ENCODE data around the gene KCNJ5. TPM values are rescaled to one million over a fixed set of nuclear protein-coding genes. Genes with fewer than 3 reads are reported as not detected.

The KCNJ5 gene
- polyA plus RNA-seq, 2 of the 4 experiments (the other 2 are of a cell fraction), result 0.04 TPM; not detected in 1

GRCh38 chr11:128892866-128893565 lies 1.9 kb downstream of the KCNJ5 start:
- H3K4me1 ChIP-seq, result no peaks in the 10 kb centered on the region
- TF ChIP-seq MAFK (IDR thresholded peaks at IDR 0.05; ENCODE audit: partially characterized antibody), result no peak
- TF ChIP-seq EHF (CRISPR knock-in tag; IDR thresholded peaks at IDR 0.05), result no peak
- TF ChIP-seq CTCF (IDR thresholded peaks at IDR 0.05), result no peak
- no peak for TF ChIP-seq ZC3H11A (IDR thresholded peaks at IDR 0.05)
- no peak for TF ChIP-seq EP300 (IDR thresholded peaks at IDR 0.05)
- TF ChIP-seq NFE2L2 (conservative IDR thresholded peaks at IDR 0.05; ENCODE audit: low read length), result no peak
- no peak for TF ChIP-seq CHD2 (IDR thresholded peaks at IDR 0.05; ENCODE audit: low read length, partially characterized antibody)
- no peak for TF ChIP-seq CBX8 (IDR thresholded peaks at IDR 0.05)
- TF ChIP-seq POLR2A (IDR thresholded peaks at IDR 0.05; ENCODE audit: low read length), result no peak
- TF ChIP-seq HOXB13 (CRISPR knock-in tag; IDR thresholded peaks at IDR 0.05; ENCODE audit: low read depth), result no peak
- TF ChIP-seq RARB (CRISPR knock-in tag; IDR thresholded peaks at IDR 0.05), result no peak
- no peak for TF ChIP-seq RAD21 (conservative IDR thresholded peaks at IDR 0.05 in 1 of 2, IDR thresholded peaks at IDR 0.05 in 1 of 2)
- TF ChIP-seq RFX5 (IDR thresholded peaks at IDR 0.05), result no peak
- TF ChIP-seq BHLHE40 (IDR thresholded peaks at IDR 0.05; ENCODE audit: low read depth, low read length), result no peak
- TF ChIP-seq CBX2 (IDR thresholded peaks at IDR 0.05; ENCODE audit: borderline replicate concordance, low read depth), result no peak
- TF ChIP-seq ZNF302 (CRISPR knock-in tag; IDR thresholded peaks at IDR 0.05), result no peak
- TF ChIP-seq PHF8 (IDR thresholded peaks at IDR 0.05; ENCODE audit: borderline replicate concordance, low read depth), result no peak
- no peak overlapping the region for H3K4me2 ChIP-seq
- WGBS (ENCODE audit: missing lambda C conversion rate), result 78% methylated on average over 3 of the region's 4 CpGs
- ChIA-PET CTCF (interaction anchor here (0.7 to 6.3 kb wide), 4 partner anchors 8 to 65 kb away, joined by 3 to 46 read pairs (median 12); no protein-coding TSS in a partner anchor), POLR2A (no interaction called here)
- no peaks in the 10 kb centered on the region for H3K9me3 ChIP-seq
- DNase-seq (ENCODE audit: low read depth in 1 of 2, low spot score in 1 of 2) (no peak), ATAC-seq (no peak), FAIRE-seq (no peak)
- no peak overlapping the region for H3K27ac ChIP-seq
- no peak overlapping the region for H3K4me3 ChIP-seq

GRCh38 chr11:128893578-128894285 lies 2.6 kb downstream of the KCNJ5 start:
- TF ChIP-seq ZC3H11A (IDR thresholded peaks at IDR 0.05) (no peak), NR3C1 (IDR thresholded peaks at IDR 0.05) (no peak), CHD4 (IDR thresholded peaks at IDR 0.05; ENCODE audit: borderline replicate concordance) (no peak), REST (IDR thresholded peaks at IDR 0.05) (no peak), CBX2 (IDR thresholded peaks at IDR 0.05; ENCODE audit: borderline replicate concordance, low read depth) (no peak), FOSB (CRISPR knock-in tag; IDR thresholded peaks at IDR 0.05) (no peak), RCOR1 (IDR thresholded peaks at IDR 0.05; ENCODE audit: low read depth, low read length) (no peak), HDAC2 (IDR thresholded peaks at IDR 0.05) (no peak), BHLHE40 (IDR thresholded peaks at IDR 0.05; ENCODE audit: low read depth, low read length) (no peak), RAD21 (conservative IDR thresholded peaks at IDR 0.05 in 1 of 2, IDR thresholded peaks at IDR 0.05 in 1 of 2) (no peak), FOXS1 (CRISPR knock-in tag; IDR thresholded peaks at IDR 0.05) (no peak)
- ChIA-PET POLR2A (no interaction called here), CTCF (interaction anchor here (0.7 to 6.3 kb wide), 5 partner anchors 8 to 64 kb away, joined by 3 to 46 read pairs (median 4); no protein-coding TSS in a partner anchor)
- FAIRE-seq (no peak), DNase-seq (ENCODE audit: low read depth in 1 of 2, low spot score in 1 of 2) (no peak), ATAC-seq (no peak)
- Histone ChIP-seq H3K4me1 (no peaks in the 10 kb centered on the region), H3K4me3 (no peak overlapping the region), H3K27ac (no peak overlapping the region), H3K4me2 (no peak overlapping the region), H3K9me3 (no peaks in the 10 kb centered on the region)
- WGBS (ENCODE audit: missing lambda C conversion rate), result 84% methylated on average over 7 of the region's 9 CpGs

Data from A549 (cell line).